Measurements from ENCODE around the gene GAA.

DNA sequence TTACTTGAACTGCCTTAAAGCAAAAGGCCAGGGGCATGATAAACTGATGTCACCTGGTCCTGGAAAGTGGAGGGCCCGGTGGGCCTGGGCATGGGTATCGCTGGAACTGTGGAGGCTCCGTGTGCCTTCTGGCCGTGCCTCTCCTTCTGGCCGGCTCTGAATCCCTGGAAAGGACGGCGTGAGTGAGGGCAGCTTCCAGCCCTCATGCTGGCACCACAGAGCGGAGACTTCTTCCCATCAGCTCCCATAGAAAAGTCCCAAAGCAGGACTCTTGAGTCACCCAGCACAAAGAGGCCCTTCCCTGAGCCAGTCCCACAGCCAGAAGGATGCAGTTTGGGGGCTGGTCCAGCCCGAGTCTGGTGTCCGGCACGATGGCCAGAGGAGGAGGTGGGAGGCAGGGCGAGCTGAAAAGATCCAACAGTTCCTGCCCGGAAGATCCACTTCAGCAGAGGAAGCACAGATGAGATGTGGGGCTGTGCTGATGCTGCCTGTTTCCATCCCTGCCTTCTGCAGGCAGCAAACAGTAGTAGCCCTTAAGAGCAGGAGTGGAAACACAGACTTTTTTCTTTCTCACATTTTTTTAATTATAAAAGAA, 7.8 kb downstream of the GAA start:
- TF ChIP-seq, protein P1, sequence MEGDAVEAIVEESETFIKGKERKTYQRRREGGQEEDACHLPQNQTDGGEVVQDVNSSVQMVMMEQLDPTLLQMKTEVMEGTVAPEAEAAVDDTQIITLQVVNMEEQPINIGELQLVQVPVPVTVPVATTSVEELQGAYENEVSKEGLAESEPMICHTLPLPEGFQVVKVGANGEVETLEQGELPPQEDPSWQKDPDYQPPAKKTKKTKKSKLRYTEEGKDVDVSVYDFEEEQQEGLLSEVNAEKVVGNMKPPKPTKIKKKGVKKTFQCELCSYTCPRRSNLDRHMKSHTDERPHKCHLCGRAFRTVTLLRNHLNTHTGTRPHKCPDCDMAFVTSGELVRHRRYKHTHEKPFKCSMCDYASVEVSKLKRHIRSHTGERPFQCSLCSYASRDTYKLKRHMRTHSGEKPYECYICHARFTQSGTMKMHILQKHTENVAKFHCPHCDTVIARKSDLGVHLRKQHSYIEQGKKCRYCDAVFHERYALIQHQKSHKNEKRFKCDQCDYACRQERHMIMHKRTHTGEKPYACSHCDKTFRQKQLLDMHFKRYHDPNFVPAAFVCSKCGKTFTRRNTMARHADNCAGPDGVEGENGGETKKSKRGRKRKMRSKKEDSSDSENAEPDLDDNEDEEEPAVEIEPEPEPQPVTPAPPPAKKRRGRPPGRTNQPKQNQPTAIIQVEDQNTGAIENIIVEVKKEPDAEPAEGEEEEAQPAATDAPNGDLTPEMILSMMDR (IDR thresholded peaks at IDR 0.05): no peak
- TF ChIP-seq POLR2A (IDR thresholded peaks at IDR 0.05) (no peak), EP300 (IDR thresholded peaks at IDR 0.05) (no peak)
